OCI-LY1 (cell line): ENCODE data around the gene SCGB3A1.

Source experiments
- H2AFZ ChIP-seq: fragments of 200-600 bp; sonication (generic), shearing (Covaris generic); 2 replicates; pipeline ENCODE4 v1.6.0; 2014; ENCODE audit warnings: antibody characterized with exemption, mild to moderate bottlenecking, low read length
- H3F3A ChIP-seq: fragments of 200-600 bp; sonication (generic), shearing (Covaris generic); 2 replicates; pipeline ENCODE4 v1.6.0; 2014; ENCODE audit warnings: mild to moderate bottlenecking, antibody characterized with exemption, low read length, moderate library complexity; ENCODE audit not compliant: insufficient read depth
- H3K27ac ChIP-seq: fragments of 200-600 bp; sonication (generic); 2 replicates; pipeline ENCODE4 v1.5.1; 2014; ENCODE audit warnings: low read length, mixed run types, mild to moderate bottlenecking, low read depth; ENCODE audit not compliant: poor library complexity, severe bottlenecking
- H3K27me3 ChIP-seq: fragments of 200-600 bp; sonication (generic); 2 replicates; pipeline ENCODE4 v1.6.0; 2014; ENCODE audit warnings: antibody characterized with exemption, mild to moderate bottlenecking, low read length, moderate library complexity; ENCODE audit not compliant: insufficient read depth
- H3K36me3 ChIP-seq: fragments of 200-600 bp; sonication (generic); 2 replicates; pipeline ENCODE4 v1.6.1; 2014; ENCODE audit warnings: mild to moderate bottlenecking, antibody characterized with exemption, low read length, moderate library complexity, mixed read lengths; ENCODE audit not compliant: insufficient read depth
- H3K4me1 ChIP-seq: fragments of 200-600 bp; sonication (generic); 2 replicates; pipeline ENCODE4 v1.5.1; 2014; ENCODE audit warnings: mild to moderate bottlenecking, low read length, moderate library complexity; ENCODE audit not compliant: insufficient read depth, severe bottlenecking
- H3K4me2 ChIP-seq: fragments of 200-600 bp; sonication (generic), shearing (Covaris generic); 2 replicates; pipeline ENCODE4 v1.6.1; 2014; ENCODE audit warnings: low read length
- H3K4me3 ChIP-seq: fragments of 200-600 bp; sonication (generic); 2 replicates; pipeline ENCODE4 v1.5.1; 2014; ENCODE audit warnings: low read length, low read depth, mild to moderate bottlenecking, mixed read lengths; ENCODE audit not compliant: poor library complexity, severe bottlenecking
- H3K79me2 ChIP-seq: fragments of 200-600 bp; shearing (Covaris generic); 2 replicates; pipeline ENCODE4 v1.6.1; 2016; ENCODE audit warnings: mixed run types, low read length, mixed read lengths; ENCODE audit not compliant: insufficient read depth
- H3K9ac ChIP-seq: fragments of 200-600 bp; sonication (generic), shearing (Covaris generic); 2 replicates; pipeline ENCODE4 v1.6.1; 2014; ENCODE audit warnings: mild to moderate bottlenecking, low read length, mixed read lengths
- H3K9me2 ChIP-seq: fragments of 200-600 bp; sonication (generic), shearing (Covaris generic); 2 replicates; pipeline ENCODE4 v1.6.1; 2014; ENCODE audit warnings: low read depth, mild to moderate bottlenecking, low read length, mixed read lengths
- H3K9me3 ChIP-seq: fragments of 200-600 bp; shearing (Covaris generic); 2 replicates; pipeline ENCODE4 v1.6.1; 2014; ENCODE audit warnings: low read length, mixed read lengths
- H4K20me1 ChIP-seq: fragments of 200-600 bp; sonication (generic), shearing (Covaris generic); 2 replicates; pipeline ENCODE4 v1.6.0; 2016; ENCODE audit warnings: mild to moderate bottlenecking, low read length; ENCODE audit not compliant: insufficient read depth
- EZH2 ChIP-seq: fragments of 200-600 bp; sonication (generic), shearing (Covaris generic); IDR thresholded peaks from 2 replicates; pipeline ENCODE4 v1.8.0; 2017; ENCODE audit warnings: borderline replicate concordance, mixed run types, mild to moderate bottlenecking, antibody characterized with exemption, low read length, moderate library complexity, mixed read lengths
- TF ChIP-seq, protein P1 (sequence below): fragments of 200-600 bp; sonication (generic), shearing (Covaris generic); IDR thresholded peaks from 2 replicates; pipeline ENCODE4 v1.5.1; 2017; ENCODE audit warnings: mild to moderate bottlenecking, antibody characterized with exemption, low read length, moderate library complexity, mixed read lengths

Gene SCGB3A1

DNA sequence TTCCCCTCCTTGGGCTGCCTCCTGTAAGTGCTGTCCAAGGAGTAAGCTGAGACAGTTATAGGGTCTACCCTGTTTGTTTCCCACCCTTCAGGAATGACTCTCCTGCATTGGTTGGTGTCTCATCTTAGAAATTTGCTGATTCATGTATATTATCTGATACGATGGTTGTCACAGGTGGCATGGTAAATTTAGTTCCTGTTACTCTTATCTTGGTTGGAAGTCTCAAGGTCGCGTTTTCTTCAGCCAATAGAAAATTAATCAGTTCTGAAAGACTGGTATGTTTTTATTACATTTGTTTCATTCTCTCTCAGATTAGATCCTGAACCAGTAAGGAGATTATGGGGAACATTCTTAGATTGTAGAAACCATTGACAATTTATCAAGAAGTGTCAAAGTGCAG lies 42.7 kb downstream of the SCGB3A1 start:
- Histone ChIP-seq H3K9me2 (no peaks in the 10 kb centered on the region), H3K9ac (no peak overlapping the region), H3K27me3 (no peaks in the 10 kb centered on the region), H3K4me3 (no peak overlapping the region), H3K9me3 (peaks cover 3% of the 10 kb centered on the region; the same call in 1 of the 2 replicates), H3K27ac (no peak overlapping the region), H3F3A (no peaks in the 10 kb centered on the region), H3K36me3 (peaks cover 88% of the 10 kb centered on the region), H4K20me1 (no peaks in the 10 kb centered on the region), H2AFZ (no peak overlapping the region), H3K79me2 (peaks cover 7% of the 10 kb centered on the region; the same call in 1 of the 2 replicates), H3K4me2 (no peak overlapping the region), H3K4me1 (no peaks in the 10 kb centered on the region)
- TF ChIP-seq, protein P1, sequence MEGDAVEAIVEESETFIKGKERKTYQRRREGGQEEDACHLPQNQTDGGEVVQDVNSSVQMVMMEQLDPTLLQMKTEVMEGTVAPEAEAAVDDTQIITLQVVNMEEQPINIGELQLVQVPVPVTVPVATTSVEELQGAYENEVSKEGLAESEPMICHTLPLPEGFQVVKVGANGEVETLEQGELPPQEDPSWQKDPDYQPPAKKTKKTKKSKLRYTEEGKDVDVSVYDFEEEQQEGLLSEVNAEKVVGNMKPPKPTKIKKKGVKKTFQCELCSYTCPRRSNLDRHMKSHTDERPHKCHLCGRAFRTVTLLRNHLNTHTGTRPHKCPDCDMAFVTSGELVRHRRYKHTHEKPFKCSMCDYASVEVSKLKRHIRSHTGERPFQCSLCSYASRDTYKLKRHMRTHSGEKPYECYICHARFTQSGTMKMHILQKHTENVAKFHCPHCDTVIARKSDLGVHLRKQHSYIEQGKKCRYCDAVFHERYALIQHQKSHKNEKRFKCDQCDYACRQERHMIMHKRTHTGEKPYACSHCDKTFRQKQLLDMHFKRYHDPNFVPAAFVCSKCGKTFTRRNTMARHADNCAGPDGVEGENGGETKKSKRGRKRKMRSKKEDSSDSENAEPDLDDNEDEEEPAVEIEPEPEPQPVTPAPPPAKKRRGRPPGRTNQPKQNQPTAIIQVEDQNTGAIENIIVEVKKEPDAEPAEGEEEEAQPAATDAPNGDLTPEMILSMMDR = no peak
- TF ChIP-seq EZH2 = no peak

DNA sequence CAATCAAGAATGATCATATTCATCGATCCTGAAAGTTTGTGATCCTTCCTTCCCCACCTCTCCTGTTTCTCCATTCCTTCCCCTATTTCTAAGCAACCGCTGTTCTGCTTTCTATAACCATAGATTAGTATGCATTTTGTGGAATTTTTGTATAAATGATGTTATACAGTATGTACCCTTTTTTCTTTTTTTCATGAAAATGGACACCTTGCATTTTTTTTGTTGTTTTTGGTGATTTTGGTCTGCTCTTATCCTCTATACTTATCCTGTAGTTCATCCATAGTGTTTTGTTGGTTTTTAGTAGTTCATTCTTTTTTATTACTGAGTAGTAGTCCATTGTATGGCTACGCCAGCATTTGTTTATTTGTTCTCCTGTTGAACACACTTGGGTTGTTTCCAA lies 46.1 kb downstream of the SCGB3A1 start:
- Histone ChIP-seq H3F3A (no peaks in the 10 kb centered on the region), H4K20me1 (no peaks in the 10 kb centered on the region), H3K36me3 (peaks cover 81% of the 10 kb centered on the region), H3K79me2 (peaks cover 7% of the 10 kb centered on the region; the same call in 1 of the 2 replicates), H3K9ac (no peak overlapping the region), H3K4me1 (no peaks in the 10 kb centered on the region), H3K4me2 (no peak overlapping the region), H3K27me3 (no peaks in the 10 kb centered on the region), H3K4me3 (no peak overlapping the region), H3K9me2 (no peaks in the 10 kb centered on the region), H2AFZ (no peak overlapping the region), H3K9me3 (peaks cover 3% of the 10 kb centered on the region; the same call in 1 of the 2 replicates), H3K27ac (no peak overlapping the region)
- no peak for TF ChIP-seq EZH2
- TF ChIP-seq, protein P1 = no peak

DNA sequence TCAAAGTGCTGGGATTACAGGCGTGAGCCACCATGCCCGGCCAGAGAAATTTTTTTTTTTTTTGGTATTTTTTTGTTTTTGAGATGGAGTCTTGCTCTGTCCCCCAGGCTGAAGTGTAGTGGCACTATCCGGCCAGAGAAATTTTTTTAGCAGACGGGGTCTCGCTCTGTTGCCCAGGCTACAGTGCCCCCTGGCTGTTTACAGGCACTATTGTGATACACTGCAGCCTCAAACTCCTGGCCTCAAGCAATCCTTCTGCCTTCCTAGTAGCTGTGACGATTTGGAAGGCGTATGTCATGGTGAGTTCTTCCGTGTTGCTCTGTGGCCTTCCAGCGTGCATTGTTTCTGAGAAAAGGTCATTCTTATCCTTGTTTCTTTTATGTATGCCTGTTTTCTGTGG lies 49.6 kb downstream of the SCGB3A1 start:
- Histone ChIP-seq H3K27ac (no peak overlapping the region), H3K9me3 (peaks cover 3% of the 10 kb centered on the region; the same call in 1 of the 2 replicates), H3K9ac (no peak overlapping the region), H4K20me1 (no peaks in the 10 kb centered on the region), H3F3A (no peaks in the 10 kb centered on the region), H3K4me1 (no peaks in the 10 kb centered on the region), H3K4me2 (no peak overlapping the region), H3K4me3 (no peak overlapping the region), H3K27me3 (no peaks in the 10 kb centered on the region), H3K79me2 (peaks cover 17% of the 10 kb centered on the region), H3K9me2 (no peaks in the 10 kb centered on the region), H2AFZ (no peak overlapping the region), H3K36me3 (peaks cover 71% of the 10 kb centered on the region)
- no peak for TF ChIP-seq EZH2
- TF ChIP-seq, protein P1 = no peak
